Effector memory CD4-positive, alpha-beta T cell (primary cell): ENCODE measurements around the gene ZFAND2A.
"Not testable (repeated sequence)": the region's sequence is repeated elsewhere in the genome, so short reads cannot be mapped to it uniquely, and the experiment has no call there.

Experiments used
- DNase-seq, 3 donors: peaks; one replicate each; pipeline ENCODE4 v3.0.0-alpha.2; 2020
- H3K27ac ChIP-seq: 2 replicates; pipeline ENCODE4 v1.7.0; 2013; ENCODE audit warnings: mild to moderate bottlenecking, low read length, moderate library complexity; ENCODE audit not compliant: insufficient read depth, poor library complexity, severe bottlenecking
- H3K27me3 ChIP-seq: replicated peaks from 2 replicates; pipeline ENCODE4 v1.7.0; 2013; ENCODE audit warnings: mild to moderate bottlenecking, low read length; ENCODE audit not compliant: insufficient read depth, control insufficient read depth, poor library complexity, severe bottlenecking
- H3K36me3 ChIP-seq: 2 replicates; pipeline ENCODE4 v1.7.0; 2013; ENCODE audit warnings: mild to moderate bottlenecking, low read length, moderate library complexity; ENCODE audit not compliant: control insufficient read depth, insufficient read depth
- H3K4me1 ChIP-seq: 2 replicates; pipeline ENCODE4 v1.7.0; 2013; ENCODE audit warnings: low read length, mild to moderate bottlenecking; ENCODE audit not compliant: control insufficient read depth, insufficient read depth, poor library complexity, severe bottlenecking
- H3K4me3 ChIP-seq: 2 replicates; pipeline ENCODE4 v1.7.0; 2013; ENCODE audit warnings: low read length, low read depth, mild to moderate bottlenecking; ENCODE audit not compliant: insufficient read depth, poor library complexity, severe bottlenecking
- H3K9me3 ChIP-seq: 2 replicates; pipeline ENCODE4 v1.7.0; 2013; ENCODE audit warnings: mild to moderate bottlenecking, low read length, moderate library complexity; ENCODE audit not compliant: control insufficient read depth

Gene ZFAND2A

GRCh38 chr7:1151156-1151555, 8.8 kb downstream of the ZFAND2A start:
- H3K4me3 ChIP-seq = no peak overlapping the region
- DNase-seq = no peak
- H3K9me3 ChIP-seq = no peaks in the 10 kb centered on the region
- H3K27me3 ChIP-seq = no peaks in the 10 kb centered on the region
- H3K27ac ChIP-seq = no peak overlapping the region
- H3K4me1 ChIP-seq = no peaks in the 10 kb centered on the region
- H3K36me3 ChIP-seq = peaks cover 52% of the 10 kb centered on the region

GRCh38 chr7:1150400-1151002, 9.5 kb downstream of the ZFAND2A start:
- no peaks in the 10 kb centered on the region for H3K4me1 ChIP-seq
- DNase-seq = no peak
- H3K27me3 ChIP-seq = no peaks in the 10 kb centered on the region
- peaks cover 49% of the 10 kb centered on the region for H3K36me3 ChIP-seq
- H3K27ac ChIP-seq = no peak overlapping the region
- H3K4me3 ChIP-seq = no peak overlapping the region
- no peaks in the 10 kb centered on the region for H3K9me3 ChIP-seq

- Histone ChIP-seq H3K4me1 (no peaks in the 10 kb centered on the region), H3K36me3 (peaks cover 37% of the 10 kb centered on the region), H3K27ac (no peak overlapping the region), H3K27me3 (no peaks in the 10 kb centered on the region), H3K9me3 (no peaks in the 10 kb centered on the region), H3K4me3 (no peak overlapping the region)
- no peak for DNase-seq
Observed at GRCh38 chr7:1149351-1149794, 10.6 kb downstream of the ZFAND2A start.

- peaks cover 22% of the 10 kb centered on the region for H3K36me3 ChIP-seq
- H3K27ac ChIP-seq, DNase-seq, H3K4me1 ChIP-seq, H3K4me3 ChIP-seq, H3K27me3 ChIP-seq, H3K9me3 ChIP-seq: not testable (repeated sequence)
Observed at GRCh38 chr7:1147873-1148272, 12.1 kb downstream of the ZFAND2A start.

- no peak for DNase-seq
- H3K4me3 ChIP-seq = no peak overlapping the region
- H3K27ac ChIP-seq = no peak overlapping the region
- H3K36me3 ChIP-seq = no peaks in the 10 kb centered on the region
- H3K27me3 ChIP-seq = no peaks in the 10 kb centered on the region
- no peaks in the 10 kb centered on the region for H3K4me1 ChIP-seq
- H3K9me3 ChIP-seq = no peaks in the 10 kb centered on the region
Observed at GRCh38 chr7:1144269-1144771, 15.7 kb downstream of the ZFAND2A start.

GRCh38 chr7:1143031-1143430, 17.0 kb downstream of the ZFAND2A start:
- not testable (repeated sequence) for H3K4me3 ChIP-seq, H3K27ac ChIP-seq, H3K9me3 ChIP-seq, H3K4me1 ChIP-seq, H3K27me3 ChIP-seq, DNase-seq, H3K36me3 ChIP-seq

- Histone ChIP-seq H3K27me3 (no peaks in the 10 kb centered on the region), H3K36me3 (no peaks in the 10 kb centered on the region), H3K9me3 (no peaks in the 10 kb centered on the region), H3K4me3 (no peak overlapping the region), H3K4me1 (peaks cover 5% of the 10 kb centered on the region), H3K27ac (no peak overlapping the region)
- DNase-seq = no peak
Observed at GRCh38 chr7:1142051-1142635, 17.9 kb downstream of the ZFAND2A start.

- no peaks in the 10 kb centered on the region for H3K36me3 ChIP-seq
- no peak for DNase-seq
- no peaks in the 10 kb centered on the region for H3K27me3 ChIP-seq
- H3K27ac ChIP-seq = no peak overlapping the region
- H3K4me1 ChIP-seq = peaks cover 10% of the 10 kb centered on the region
- no peak overlapping the region for H3K4me3 ChIP-seq
- no peaks in the 10 kb centered on the region for H3K9me3 ChIP-seq
Observed at GRCh38 chr7:1141651-1142050, 18.3 kb downstream of the ZFAND2A start.

GRCh38 chr7:1140476-1141104, 19.4 kb downstream of the ZFAND2A start:
- Histone ChIP-seq H3K4me3 (no peak overlapping the region), H3K27me3 (no peaks in the 10 kb centered on the region), H3K36me3 (no peaks in the 10 kb centered on the region), H3K9me3 (no peaks in the 10 kb centered on the region), H3K27ac (no peak overlapping the region), H3K4me1 (peaks cover 11% of the 10 kb centered on the region)
- no peak for DNase-seq

- peak overlapping the region; percentile 83 for H3K27ac ChIP-seq
- H3K4me3 ChIP-seq = peak overlapping the region; percentile 64
- H3K27me3 ChIP-seq = no peaks in the 10 kb centered on the region
- H3K4me1 ChIP-seq = peaks cover 11% of the 10 kb centered on the region
- no peak for DNase-seq
- no peaks in the 10 kb centered on the region for H3K9me3 ChIP-seq
- H3K36me3 ChIP-seq = no peaks in the 10 kb centered on the region
Observed at GRCh38 chr7:1137517-1138167, 22.4 kb downstream of the ZFAND2A start.
